ENCODE data around the gene RANBP3. TPM values are rescaled to one million over a fixed set of nuclear protein-coding genes. Genes with fewer than 3 reads are reported as not detected.
A peak's percentile ranks its signal among the peaks of the same experiment; 100 is the strongest.

Gene RANBP3
- total and polyA plus RNA-seq, 2 experiments from 2014 or later: 40.2 to 98.3 TPM

DNA sequence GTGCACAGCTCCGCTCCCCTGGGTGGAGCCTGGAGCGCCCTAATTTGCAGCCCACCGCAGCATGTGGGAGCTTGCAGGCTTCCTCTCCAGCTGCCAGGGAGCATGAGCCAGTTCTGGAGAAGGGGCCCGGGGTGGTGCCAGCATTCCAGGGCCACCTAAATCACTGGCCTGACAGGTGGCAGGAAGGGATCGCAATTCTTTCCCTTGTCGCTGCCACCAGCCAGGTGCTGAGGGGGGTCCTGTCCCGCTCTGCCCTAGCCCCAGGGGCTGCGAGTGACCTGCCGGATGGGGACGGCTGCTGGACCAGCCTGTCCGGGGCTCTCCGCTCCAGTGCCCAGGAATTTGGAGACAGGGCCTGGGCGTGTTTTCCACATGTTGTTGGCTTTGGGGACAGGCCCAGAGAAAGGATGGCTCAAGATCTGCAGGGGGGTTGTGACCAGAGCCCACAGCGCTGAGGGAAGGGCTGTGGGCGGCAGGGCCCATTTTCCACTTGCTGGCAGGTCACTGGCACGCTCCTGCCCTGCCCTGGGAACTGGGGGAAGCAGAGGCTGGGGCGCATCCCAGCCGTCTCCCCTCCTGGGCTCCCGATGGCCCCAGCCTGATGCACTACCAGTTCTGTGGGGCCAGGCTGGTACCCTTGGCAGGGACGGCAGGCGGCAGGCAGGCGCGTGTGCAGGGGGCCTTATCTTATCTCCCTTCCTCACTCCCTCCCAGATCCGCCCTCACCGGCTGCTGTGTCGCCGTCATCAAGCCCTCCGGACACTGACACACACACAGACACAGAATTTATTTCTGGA is 83.8 kb downstream of the RANBP3 start (continued):
- no peak for TF ChIP-seq JUNB (IDR thresholded peaks at IDR 0.05; ENCODE audit: unreplicated experiment)
- TF ChIP-seq, protein P1, sequence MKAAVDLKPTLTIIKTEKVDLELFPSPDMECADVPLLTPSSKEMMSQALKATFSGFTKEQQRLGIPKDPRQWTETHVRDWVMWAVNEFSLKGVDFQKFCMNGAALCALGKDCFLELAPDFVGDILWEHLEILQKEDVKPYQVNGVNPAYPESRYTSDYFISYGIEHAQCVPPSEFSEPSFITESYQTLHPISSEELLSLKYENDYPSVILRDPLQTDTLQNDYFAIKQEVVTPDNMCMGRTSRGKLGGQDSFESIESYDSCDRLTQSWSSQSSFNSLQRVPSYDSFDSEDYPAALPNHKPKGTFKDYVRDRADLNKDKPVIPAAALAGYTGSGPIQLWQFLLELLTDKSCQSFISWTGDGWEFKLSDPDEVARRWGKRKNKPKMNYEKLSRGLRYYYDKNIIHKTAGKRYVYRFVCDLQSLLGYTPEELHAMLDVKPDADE (IDR thresholded peaks at IDR 0.05): no peak
- TF ChIP-seq, protein P2, sequence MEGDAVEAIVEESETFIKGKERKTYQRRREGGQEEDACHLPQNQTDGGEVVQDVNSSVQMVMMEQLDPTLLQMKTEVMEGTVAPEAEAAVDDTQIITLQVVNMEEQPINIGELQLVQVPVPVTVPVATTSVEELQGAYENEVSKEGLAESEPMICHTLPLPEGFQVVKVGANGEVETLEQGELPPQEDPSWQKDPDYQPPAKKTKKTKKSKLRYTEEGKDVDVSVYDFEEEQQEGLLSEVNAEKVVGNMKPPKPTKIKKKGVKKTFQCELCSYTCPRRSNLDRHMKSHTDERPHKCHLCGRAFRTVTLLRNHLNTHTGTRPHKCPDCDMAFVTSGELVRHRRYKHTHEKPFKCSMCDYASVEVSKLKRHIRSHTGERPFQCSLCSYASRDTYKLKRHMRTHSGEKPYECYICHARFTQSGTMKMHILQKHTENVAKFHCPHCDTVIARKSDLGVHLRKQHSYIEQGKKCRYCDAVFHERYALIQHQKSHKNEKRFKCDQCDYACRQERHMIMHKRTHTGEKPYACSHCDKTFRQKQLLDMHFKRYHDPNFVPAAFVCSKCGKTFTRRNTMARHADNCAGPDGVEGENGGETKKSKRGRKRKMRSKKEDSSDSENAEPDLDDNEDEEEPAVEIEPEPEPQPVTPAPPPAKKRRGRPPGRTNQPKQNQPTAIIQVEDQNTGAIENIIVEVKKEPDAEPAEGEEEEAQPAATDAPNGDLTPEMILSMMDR (conservative IDR thresholded peaks at IDR 0.05; ENCODE audit: low read depth in 2 of 2): no peak
- no peak for TF ChIP-seq STAT1 (IDR thresholded peaks at IDR 0.05; ENCODE audit: unreplicated experiment)
- TF ChIP-seq POLR2AphosphoS5 (IDR thresholded peaks at IDR 0.05; ENCODE audit: low read depth): no peak; the same call in 1 of the 2 replicates
- TF ChIP-seq, protein P3, sequence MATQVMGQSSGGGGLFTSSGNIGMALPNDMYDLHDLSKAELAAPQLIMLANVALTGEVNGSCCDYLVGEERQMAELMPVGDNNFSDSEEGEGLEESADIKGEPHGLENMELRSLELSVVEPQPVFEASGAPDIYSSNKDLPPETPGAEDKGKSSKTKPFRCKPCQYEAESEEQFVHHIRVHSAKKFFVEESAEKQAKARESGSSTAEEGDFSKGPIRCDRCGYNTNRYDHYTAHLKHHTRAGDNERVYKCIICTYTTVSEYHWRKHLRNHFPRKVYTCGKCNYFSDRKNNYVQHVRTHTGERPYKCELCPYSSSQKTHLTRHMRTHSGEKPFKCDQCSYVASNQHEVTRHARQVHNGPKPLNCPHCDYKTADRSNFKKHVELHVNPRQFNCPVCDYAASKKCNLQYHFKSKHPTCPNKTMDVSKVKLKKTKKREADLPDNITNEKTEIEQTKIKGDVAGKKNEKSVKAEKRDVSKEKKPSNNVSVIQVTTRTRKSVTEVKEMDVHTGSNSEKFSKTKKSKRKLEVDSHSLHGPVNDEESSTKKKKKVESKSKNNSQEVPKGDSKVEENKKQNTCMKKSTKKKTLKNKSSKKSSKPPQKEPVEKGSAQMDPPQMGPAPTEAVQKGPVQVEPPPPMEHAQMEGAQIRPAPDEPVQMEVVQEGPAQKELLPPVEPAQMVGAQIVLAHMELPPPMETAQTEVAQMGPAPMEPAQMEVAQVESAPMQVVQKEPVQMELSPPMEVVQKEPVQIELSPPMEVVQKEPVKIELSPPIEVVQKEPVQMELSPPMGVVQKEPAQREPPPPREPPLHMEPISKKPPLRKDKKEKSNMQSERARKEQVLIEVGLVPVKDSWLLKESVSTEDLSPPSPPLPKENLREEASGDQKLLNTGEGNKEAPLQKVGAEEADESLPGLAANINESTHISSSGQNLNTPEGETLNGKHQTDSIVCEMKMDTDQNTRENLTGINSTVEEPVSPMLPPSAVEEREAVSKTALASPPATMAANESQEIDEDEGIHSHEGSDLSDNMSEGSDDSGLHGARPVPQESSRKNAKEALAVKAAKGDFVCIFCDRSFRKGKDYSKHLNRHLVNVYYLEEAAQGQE (IDR thresholded peaks at IDR 0.05; ENCODE audit: unreplicated experiment): no peak

DNA sequence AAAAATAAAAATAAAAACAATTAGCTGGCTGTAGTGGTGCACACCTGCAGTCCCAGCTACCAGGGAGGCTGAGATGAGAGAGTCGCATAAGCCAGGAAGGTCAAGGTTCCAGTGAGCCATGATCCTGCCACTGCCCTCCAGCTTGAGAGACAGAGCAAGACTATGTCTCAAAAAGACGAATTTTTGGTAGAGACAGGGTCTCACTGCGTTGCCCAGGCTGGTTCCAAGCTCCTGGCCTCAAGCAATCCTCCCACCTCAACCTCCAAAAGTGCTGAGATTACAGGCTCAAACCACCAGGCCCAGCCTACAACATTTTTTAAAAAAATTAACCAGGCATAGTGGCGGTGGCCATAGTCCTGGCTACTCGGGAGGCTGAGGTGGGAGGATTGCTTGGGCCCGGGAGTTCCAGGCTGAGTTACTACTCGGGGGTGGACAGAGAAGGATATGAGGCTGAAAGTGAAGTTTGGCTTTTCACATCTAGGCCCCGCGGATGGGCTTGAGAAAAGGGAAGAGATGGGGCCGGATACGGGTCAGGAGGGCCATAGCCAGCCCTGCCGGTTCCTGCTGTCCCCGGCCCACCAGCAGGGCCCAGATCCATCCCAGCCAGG is 84.5 kb downstream of the RANBP3 start:
- ATAC-seq: peak; percentile 15

More for the DNA sequence above, 84.5 kb downstream of the RANBP3 start:
- Histone ChIP-seq H4K20me1 (replicated peaks; ENCODE audit: insufficient read depth) (peaks cover 9% of the 10 kb centered on the region; the same call in 1 of the 2 replicates), H3K27me3 (ENCODE audit: insufficient read depth) (no peaks in the 10 kb centered on the region), H3K4me3 (no peak overlapping the region), H3K4me2 (no peak overlapping the region), H3K79me2 (replicated peaks; ENCODE audit: insufficient read depth) (peaks cover 4% of the 10 kb centered on the region; the same call in 1 of the 2 replicates), H3F3A (replicated peaks; ENCODE audit: low read depth) (no peaks in the 10 kb centered on the region), H2AFZ (no peak overlapping the region), H3K9me2 (ENCODE audit: insufficient read depth) (no peaks in the 10 kb centered on the region), H3K36me3 (ENCODE audit: insufficient read depth) (no peaks in the 10 kb centered on the region), H3K4me1 (ENCODE audit: insufficient read depth) (peaks cover 4% of the 10 kb centered on the region; the same call in 1 of the 2 replicates), H3K27ac (ENCODE audit: low read depth) (no peak overlapping the region)
- no peaks in the 10 kb centered on the region for H3K9me3 Mint-ChIP-seq
- TF ChIP-seq, protein P3 (IDR thresholded peaks at IDR 0.05; ENCODE audit: unreplicated experiment): no peak
- TF ChIP-seq CREB1 (CRISPR knock-in tag; IDR thresholded peaks at IDR 0.05; ENCODE audit: low read depth) (no peak), POLR2AphosphoS5 (IDR thresholded peaks at IDR 0.05; ENCODE audit: low read depth) (no peak)
- no peak overlapping the region for H3K27ac Mint-ChIP-seq
- H3K27me3 Mint-ChIP-seq (ENCODE audit: insufficient read depth, low read depth, poor library complexity): peaks cover 10% of the 10 kb centered on the region
- no peak for DNase-seq (ENCODE audit: low spot score)
- peaks cover 6% of the 10 kb centered on the region for H3K36me3 Mint-ChIP-seq (ENCODE audit: low read depth)
- H3K4me1 Mint-ChIP-seq: no peaks in the 10 kb centered on the region; the same call in 1 of the 3 replicates
- no peak overlapping the region for H3K4me3 Mint-ChIP-seq
